Activated T-helper 17 cell treated with anti-CD3 and anti-CD28 coated beads, Interleukin-2, amount 50 U/mL, for 72 hours (primary cell): ENCODE measurements around the gene LMTK2. TPM values are rescaled to one million over a fixed set of nuclear protein-coding genes. Genes with fewer than 3 reads are reported as not detected.

Experiments
- ATAC-seq: fragments of 150-1000 bp; cut with Tn5 transposase; replicated peaks from 2 replicates; pipeline ENCODE4 v1.10.0; 2021; ENCODE audit warnings: mild to moderate bottlenecking, moderate library complexity
- H3K27ac Mint-ChIP-seq: one replicate; pipeline ENCODE4 v1.8.0; 2022; ENCODE audit warnings: mixed read lengths
- H3K27me3 Mint-ChIP-seq: one replicate; pipeline ENCODE4 v1.8.0; 2022; ENCODE audit warnings: mixed read lengths
- H3K36me3 Mint-ChIP-seq: one replicate; pipeline ENCODE4 v1.8.0; 2022; ENCODE audit warnings: low read depth, mild to moderate bottlenecking, mixed read lengths
- H3K4me1 Mint-ChIP-seq: one replicate; pipeline ENCODE4 v1.8.0; 2022; ENCODE audit warnings: mixed read lengths
- H3K4me3 Mint-ChIP-seq: one replicate; pipeline ENCODE4 v1.8.0; 2022; ENCODE audit warnings: mild to moderate bottlenecking, mixed read lengths
- H3K9me3 Mint-ChIP-seq: one replicate; pipeline ENCODE4 v1.8.0; 2022; ENCODE audit warnings: mixed read lengths
- total RNA-seq, 2 donors: library from RNA; stranded (reverse); gene quantifications; one replicate each; pipeline ENCODE4 v1.2.3, GENCODE V29; 2022

The LMTK2 gene
- total RNA-seq, 2 donors from 2014 or later = 8.6 to 15.8 TPM

DNA sequence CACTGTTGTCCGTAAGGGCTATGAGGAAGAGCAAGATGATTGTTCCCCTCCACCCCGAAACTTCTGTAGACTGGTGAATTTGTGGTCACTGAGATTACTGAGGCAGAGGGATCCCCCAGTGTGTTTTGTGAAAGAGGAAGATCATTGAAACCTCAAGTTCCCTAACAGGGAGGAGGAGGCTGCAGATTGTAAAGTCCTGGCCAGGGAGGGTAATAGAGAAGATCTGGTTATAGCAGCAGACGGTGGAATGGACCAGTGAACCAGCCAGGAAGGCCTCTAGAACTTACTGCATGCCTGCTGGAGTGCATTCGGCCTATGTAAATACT is 31.1 kb downstream of the LMTK2 start:
- Mint-ChIP-seq H3K27me3 (no peaks in the 10 kb centered on the region), H3K4me3 (no peak overlapping the region), H3K36me3 (peaks cover 52% of the 10 kb centered on the region), H3K4me1 (peaks cover 5% of the 10 kb centered on the region), H3K27ac (no peak overlapping the region), H3K9me3 (no peaks in the 10 kb centered on the region)
- no peak for ATAC-seq

DNA sequence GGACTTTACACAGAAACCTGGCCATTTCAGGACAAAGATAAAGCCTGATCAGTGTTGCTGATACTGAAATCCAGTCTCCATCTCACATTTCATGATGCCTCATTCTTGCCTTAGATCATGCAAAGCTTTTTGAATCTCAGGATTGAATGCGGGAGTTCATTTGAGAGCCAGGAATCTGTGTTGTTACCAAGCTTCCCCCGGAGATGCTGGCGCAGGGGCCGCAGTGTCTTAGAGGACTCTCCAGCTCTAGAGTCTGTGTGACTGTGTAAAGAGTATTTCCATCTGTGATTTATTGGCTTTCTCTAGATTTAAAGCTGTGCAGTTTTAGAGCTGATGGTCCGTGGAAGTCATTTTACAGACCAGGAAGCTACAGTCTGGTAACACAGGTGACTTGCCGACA is 32.0 kb downstream of the LMTK2 start:
- no peaks in the 10 kb centered on the region for H3K27me3 Mint-ChIP-seq
- peaks cover 61% of the 10 kb centered on the region for H3K36me3 Mint-ChIP-seq
- no peak for ATAC-seq
- no peaks in the 10 kb centered on the region for H3K9me3 Mint-ChIP-seq
- no peak overlapping the region for H3K27ac Mint-ChIP-seq
- H3K4me1 Mint-ChIP-seq = no peaks in the 10 kb centered on the region
- H3K4me3 Mint-ChIP-seq = no peak overlapping the region

DNA sequence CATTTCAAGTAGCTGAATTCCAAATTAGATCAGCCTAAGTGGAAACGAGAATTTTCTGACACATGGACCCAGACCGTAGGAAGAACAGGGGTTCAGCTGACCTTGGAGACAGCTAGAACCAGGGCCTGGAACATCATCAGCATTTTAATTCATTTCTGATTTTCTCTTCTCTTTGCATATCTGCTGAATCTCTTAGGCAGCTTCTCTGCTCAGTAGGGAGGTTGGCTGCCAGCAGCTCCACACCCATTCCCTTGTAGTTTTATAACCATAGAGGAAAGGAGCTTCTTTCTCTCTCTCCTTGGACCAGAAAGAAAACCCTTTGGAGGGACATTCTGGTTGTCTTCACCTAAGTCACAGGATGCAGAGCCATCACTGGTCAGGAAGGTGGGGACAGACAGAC is 36.0 kb downstream of the LMTK2 start:
- peaks cover 5% of the 10 kb centered on the region for H3K9me3 Mint-ChIP-seq
- no peak for ATAC-seq
- H3K27me3 Mint-ChIP-seq = no peaks in the 10 kb centered on the region
- H3K4me1 Mint-ChIP-seq = no peaks in the 10 kb centered on the region
- no peak overlapping the region for H3K4me3 Mint-ChIP-seq
- no peak overlapping the region for H3K27ac Mint-ChIP-seq
- peaks cover 84% of the 10 kb centered on the region for H3K36me3 Mint-ChIP-seq

DNA sequence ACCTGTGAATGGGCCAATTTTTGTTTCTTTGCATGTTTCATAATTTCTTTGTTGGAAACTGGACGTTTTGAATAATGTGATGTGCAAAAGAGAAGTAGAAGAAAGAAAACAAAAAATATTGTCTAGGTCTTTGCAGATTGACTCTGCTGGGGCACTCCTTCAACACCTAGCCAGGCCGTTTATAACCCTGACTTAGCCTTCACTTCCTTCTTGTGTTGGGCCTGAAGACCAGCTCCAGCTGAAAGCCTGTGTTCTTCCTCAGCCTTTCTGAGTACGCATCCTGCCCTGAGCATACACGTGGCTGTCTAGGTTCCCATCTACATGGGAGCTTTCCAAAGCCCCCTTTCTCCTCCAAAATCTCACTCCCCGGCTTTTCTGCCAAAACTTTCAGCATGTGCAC is 41.9 kb downstream of the LMTK2 start:
- Mint-ChIP-seq H3K4me1 (no peaks in the 10 kb centered on the region), H3K27ac (no peak overlapping the region)

DNA sequence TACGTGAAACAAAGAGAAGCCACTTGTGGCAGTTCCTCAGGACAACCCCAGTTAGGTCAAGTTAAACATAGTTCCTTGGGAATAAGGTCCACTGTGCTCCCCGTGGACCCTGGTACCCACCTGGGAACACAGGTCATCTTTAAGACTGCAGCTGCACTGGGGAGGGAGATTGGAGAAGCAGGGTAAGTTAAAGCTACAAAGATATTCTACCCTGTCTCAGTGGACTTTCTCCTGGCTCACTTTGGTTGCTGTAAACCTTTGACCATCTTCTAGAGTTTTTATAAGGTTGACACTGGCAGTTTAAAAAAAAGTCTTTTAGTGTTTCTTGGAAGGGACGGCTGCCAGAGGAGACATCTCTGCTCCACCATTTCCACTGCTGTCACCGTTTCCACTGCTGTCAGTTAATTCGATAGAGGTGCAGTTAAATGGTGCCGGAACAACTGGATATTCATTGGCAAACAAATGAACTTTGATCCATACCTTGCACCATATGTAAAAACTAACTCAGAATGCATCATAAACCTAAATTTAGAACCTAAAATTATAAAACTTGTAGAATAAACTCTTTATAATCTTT is 42.5 kb downstream of the LMTK2 start:
- Mint-ChIP-seq H3K4me1 (no peaks in the 10 kb centered on the region), H3K9me3 (peaks cover 5% of the 10 kb centered on the region), H3K27ac (no peak overlapping the region), H3K36me3 (peaks cover 78% of the 10 kb centered on the region), H3K27me3 (no peaks in the 10 kb centered on the region), H3K4me3 (no peak overlapping the region)
- no peak for ATAC-seq

More for the DNA sequence above, 41.9 kb downstream of the LMTK2 start:
- peaks cover 78% of the 10 kb centered on the region for H3K36me3 Mint-ChIP-seq
- no peak for ATAC-seq
- peaks cover 5% of the 10 kb centered on the region for H3K9me3 Mint-ChIP-seq
- H3K27me3 Mint-ChIP-seq = no peaks in the 10 kb centered on the region
- no peak overlapping the region for H3K4me3 Mint-ChIP-seq

DNA sequence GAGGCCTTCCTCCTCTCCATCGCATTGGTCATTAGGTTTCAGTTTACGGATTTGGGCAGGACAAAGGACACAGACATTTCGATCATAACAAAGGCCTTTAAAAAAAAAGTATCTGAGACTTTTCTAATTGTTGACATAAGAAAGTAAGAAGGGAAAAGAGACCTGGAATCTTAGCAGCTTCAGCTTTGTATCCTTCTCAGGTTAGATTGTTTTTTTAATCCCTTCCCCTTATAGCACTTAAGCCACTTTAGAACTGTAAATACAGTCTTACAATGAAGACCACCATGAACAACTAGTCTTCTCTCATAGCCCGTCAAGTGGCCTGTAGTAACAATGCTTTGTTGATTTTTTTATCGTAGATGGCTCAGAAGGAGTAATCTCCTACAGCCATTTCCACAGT is 45.2 kb downstream of the LMTK2 start:
- no peak for ATAC-seq
- Mint-ChIP-seq H3K4me1 (no peaks in the 10 kb centered on the region), H3K4me3 (no peak overlapping the region), H3K36me3 (peaks cover 81% of the 10 kb centered on the region), H3K9me3 (no peaks in the 10 kb centered on the region), H3K27ac (no peak overlapping the region), H3K27me3 (no peaks in the 10 kb centered on the region)

DNA sequence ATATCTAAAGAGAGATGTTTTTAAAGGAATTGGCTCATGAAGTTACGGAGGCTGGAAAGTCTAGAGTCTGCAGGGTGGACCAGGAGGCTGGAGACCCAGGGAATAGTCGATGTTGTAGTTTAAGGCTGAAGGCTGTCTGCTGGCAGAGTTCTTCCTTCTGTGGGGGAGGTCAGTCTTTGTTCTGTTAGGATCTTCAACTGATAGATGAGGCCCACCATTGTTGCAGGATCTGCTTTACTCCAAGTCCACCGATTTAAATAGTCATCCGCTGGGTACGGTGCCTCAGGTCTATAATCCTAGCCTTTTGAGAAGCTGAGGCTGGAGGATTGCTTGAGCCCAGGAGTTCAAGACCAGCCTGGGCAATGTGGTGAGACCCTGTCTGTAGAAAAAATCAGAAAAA is 50.0 kb downstream of the LMTK2 start:
- Mint-ChIP-seq H3K9me3 (no peaks in the 10 kb centered on the region), H3K27me3 (no peaks in the 10 kb centered on the region), H3K36me3 (peaks cover 90% of the 10 kb centered on the region), H3K4me3 (no peak overlapping the region), H3K27ac (no peak overlapping the region), H3K4me1 (no peaks in the 10 kb centered on the region)
- ATAC-seq = no peak

DNA sequence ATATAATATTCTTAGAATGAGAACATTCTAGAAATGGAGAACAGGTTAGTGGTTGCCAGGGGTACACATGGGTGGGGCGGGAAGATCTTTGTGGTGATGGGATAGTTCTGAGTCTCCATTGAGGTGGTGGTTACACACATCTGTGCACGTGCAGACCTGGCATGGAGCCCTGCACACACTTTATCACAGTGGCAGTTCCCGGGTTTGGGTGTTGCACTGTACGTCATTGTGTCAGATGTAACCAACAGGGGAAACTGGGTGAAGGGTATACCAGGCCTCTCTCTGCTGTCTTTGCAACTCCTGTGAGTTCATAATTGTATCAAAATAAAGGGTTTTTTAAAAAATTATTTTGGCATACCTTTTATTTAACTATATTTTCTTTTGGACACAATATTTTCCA is 51.1 kb downstream of the LMTK2 start:
- ATAC-seq = no peak
- H3K4me3 Mint-ChIP-seq = no peak overlapping the region
- H3K27ac Mint-ChIP-seq = no peak overlapping the region
- no peaks in the 10 kb centered on the region for H3K9me3 Mint-ChIP-seq
- no peaks in the 10 kb centered on the region for H3K4me1 Mint-ChIP-seq
- H3K27me3 Mint-ChIP-seq = no peaks in the 10 kb centered on the region
- H3K36me3 Mint-ChIP-seq = peaks cover 80% of the 10 kb centered on the region

DNA sequence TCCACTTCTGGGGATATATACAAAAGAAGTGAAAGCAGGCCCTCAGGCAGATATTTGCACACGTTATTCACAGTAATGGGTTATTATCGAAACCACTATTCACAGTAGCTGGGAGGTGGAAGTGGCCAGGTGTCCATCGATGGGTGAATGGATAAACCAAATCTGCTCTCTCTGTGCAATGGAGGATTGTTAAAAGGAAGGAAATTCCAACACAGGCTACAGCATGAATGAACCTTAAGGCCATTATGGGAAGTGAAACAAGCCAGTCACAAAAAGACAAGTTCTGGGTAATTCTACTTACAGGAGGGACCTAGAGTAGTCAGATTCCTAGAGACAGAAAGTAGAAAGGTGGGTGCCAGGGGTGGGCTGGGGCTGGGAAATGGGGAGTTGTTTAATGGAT is 56.1 kb downstream of the LMTK2 start:
- Mint-ChIP-seq H3K27me3 (no peaks in the 10 kb centered on the region), H3K36me3 (peaks cover 32% of the 10 kb centered on the region)

DNA sequence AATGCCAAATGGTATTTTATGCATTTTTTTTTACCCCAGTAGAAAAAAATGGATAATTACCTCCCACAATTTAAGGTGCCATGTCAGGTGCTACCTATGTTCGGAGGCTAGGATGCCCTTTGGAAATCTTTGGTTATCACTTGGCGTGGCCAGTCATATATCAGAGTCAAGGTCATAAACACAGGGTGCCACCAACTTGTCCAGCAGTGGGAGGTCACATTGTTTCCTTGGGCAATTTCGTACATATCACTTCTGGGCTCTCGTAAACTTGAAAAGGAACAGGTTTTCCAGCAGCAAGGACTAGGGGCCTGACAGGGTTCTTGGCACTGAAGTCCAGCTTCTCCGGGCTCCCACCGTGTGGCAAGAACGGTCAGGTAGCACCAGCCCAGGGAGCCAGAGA is 56.6 kb downstream of the LMTK2 start:
- Mint-ChIP-seq H3K36me3 (peaks cover 26% of the 10 kb centered on the region), H3K4me1 (peaks cover 7% of the 10 kb centered on the region), H3K9me3 (no peaks in the 10 kb centered on the region), H3K27me3 (no peaks in the 10 kb centered on the region), H3K4me3 (no peak overlapping the region), H3K27ac (no peak overlapping the region)
- no peak for ATAC-seq

More for the DNA sequence above, 56.1 kb downstream of the LMTK2 start:
- no peak for ATAC-seq
- Mint-ChIP-seq H3K4me3 (no peak overlapping the region), H3K4me1 (peaks cover 3% of the 10 kb centered on the region), H3K9me3 (no peaks in the 10 kb centered on the region), H3K27ac (no peak overlapping the region)

DNA sequence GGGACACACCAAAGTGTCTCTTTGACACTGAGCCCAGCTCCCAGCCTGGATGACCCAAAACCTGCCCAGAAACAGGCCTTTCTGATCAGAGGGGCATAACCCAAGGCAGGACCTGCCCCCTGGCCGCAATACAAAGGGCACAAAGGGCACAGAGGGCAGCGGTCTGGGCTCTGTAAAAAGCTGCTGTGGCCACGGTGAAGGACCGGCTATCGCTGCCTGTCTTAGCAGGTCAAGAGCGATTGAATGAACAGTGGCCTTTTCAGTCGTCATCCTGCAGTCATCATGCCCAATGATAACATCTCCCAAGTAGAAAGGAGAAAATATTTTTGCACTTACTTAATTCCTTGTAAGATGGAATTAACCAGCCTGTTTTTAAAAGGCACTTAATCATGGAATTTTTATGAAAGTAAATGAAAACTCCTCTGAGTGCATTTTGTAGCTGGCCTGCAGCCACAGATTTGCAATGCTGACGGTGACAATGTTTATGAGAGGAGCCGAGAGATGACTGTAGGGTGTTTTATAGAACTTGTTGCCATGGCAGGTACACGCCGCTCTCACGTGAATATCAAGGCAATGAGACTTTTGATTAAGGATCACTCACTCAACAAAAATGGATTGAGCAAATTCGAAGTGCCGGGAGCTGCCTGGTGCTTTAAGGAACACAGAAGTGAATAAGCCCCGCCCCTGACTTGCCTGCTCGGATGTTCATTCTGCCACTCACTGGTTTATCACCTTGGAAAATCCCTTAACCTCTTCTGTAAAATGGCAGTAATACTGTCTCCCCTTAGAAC is 57.2 kb downstream of the LMTK2 start:
- peaks cover 7% of the 10 kb centered on the region for H3K4me1 Mint-ChIP-seq
- ATAC-seq = no peak
- H3K27me3 Mint-ChIP-seq = no peaks in the 10 kb centered on the region
- peaks cover 24% of the 10 kb centered on the region for H3K36me3 Mint-ChIP-seq
- H3K27ac Mint-ChIP-seq = no peak overlapping the region
- H3K4me3 Mint-ChIP-seq = no peak overlapping the region
- no peaks in the 10 kb centered on the region for H3K9me3 Mint-ChIP-seq

DNA sequence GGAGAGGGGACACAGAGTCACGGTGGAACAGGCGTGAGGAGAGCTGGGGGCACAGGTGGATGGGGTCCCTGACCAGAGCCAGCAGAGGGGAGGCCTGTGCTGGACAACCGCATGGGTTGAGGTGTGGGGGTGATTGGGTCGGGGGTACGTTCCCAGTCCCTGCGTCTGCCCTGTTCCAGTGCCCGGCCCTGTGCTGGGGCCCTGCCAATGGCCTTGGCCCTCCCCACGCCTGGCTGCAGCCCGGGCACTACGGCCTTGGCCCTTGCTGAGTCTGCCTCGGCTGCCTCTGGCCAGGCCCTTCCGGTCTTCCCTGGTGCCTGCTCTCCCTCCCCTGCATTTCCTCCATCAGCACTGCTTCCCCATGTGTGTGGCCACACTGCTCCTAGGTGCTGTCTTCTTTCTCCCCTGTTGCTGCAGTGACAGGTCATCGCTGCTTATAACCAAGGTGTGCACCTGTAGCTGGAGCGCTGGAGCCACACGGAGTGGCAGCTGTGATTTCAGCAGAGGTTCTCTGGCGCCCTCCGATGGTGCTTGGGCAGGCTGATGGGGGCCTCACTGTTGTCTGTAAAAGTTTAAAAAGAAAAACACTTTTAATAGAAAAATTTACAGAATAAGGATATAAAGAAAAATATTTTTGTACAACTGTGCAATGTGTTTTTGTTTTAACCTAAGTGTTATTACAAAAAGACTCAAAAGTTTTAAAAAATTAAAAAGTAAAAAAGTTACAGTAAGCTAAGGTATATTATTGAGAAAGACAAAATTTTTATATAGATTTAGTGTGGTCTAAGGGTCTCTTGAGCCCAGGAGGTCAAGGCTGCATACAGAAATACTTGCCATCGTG is 59.4 kb downstream of the LMTK2 start:
- Mint-ChIP-seq H3K4me1 (peaks cover 7% of the 10 kb centered on the region), H3K27me3 (no peaks in the 10 kb centered on the region), H3K27ac (no peak overlapping the region), H3K9me3 (no peaks in the 10 kb centered on the region), H3K4me3 (no peak overlapping the region), H3K36me3 (peaks cover 5% of the 10 kb centered on the region)
- ATAC-seq = peak; percentile 53

DNA sequence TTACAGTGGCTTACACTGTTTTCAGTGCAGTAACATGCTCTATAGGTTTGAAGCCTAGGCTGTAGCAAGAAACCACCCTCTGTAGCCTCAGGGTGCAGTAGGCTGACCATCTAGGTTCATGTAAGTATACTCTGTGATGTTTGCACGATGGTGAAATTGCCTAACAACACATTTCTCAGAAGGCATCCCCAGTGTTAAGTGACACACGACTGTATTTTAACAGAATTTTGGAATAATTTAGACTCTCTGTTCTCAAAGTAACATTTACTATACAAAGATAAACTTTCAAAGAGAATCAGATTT is 60.0 kb downstream of the LMTK2 start:
- Mint-ChIP-seq H3K27me3 (no peaks in the 10 kb centered on the region), H3K27ac (no peak overlapping the region), H3K36me3 (peaks cover 6% of the 10 kb centered on the region), H3K4me1 (peaks cover 7% of the 10 kb centered on the region), H3K9me3 (no peaks in the 10 kb centered on the region), H3K4me3 (no peak overlapping the region)
- ATAC-seq = no peak

DNA sequence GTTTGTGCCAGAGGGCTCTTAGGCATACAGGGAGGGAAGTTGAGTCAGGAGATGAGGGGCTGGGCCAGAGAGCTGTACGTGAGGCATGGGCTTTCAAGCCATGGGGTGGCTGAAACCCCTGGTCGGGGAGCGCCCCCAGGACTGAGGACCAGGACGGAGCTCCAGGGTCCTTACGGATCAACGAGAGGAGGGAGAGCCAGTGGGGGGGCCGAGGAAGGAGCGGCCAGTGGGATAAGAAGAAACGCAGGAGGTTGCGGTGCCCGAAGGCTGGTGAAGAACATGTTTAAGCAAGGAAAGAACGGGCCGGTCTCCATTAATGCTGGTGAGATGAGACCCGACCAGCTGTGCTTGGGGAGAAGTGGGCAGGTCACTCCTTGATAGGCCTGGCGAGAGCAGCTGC is 61.0 kb downstream of the LMTK2 start:
- ATAC-seq = no peak
- Mint-ChIP-seq H3K4me1 (peaks cover 7% of the 10 kb centered on the region), H3K27me3 (no peaks in the 10 kb centered on the region), H3K36me3 (peaks cover 13% of the 10 kb centered on the region), H3K9me3 (no peaks in the 10 kb centered on the region), H3K27ac (no peak overlapping the region), H3K4me3 (no peak overlapping the region)
